Articular chondrocyte of knee joint (primary cell): ENCODE results near the gene TMEM196. TPM values are rescaled to one million over a fixed set of nuclear protein-coding genes. Genes with fewer than 3 reads are reported as not detected.

Experiments
- small RNA-seq: library from RNA; depleted of rRNA; stranded (forward); fragments of <200 nt; gene quantifications from one replicate; pipeline ENCODE3, GENCODE V24; 2012
- total RNA-seq: library from RNA; depleted of rRNA; stranded (reverse); fragments of >200 nt; gene quantifications from 2 replicates; pipeline ENCODE4 v1.2.3, GENCODE V29; 2012

The TMEM196 gene
- 0.11 and 0.13 TPM in 2 replicates for total RNA-seq

GRCh38 chr7:19772841-19773760 is at the start of gene TMEM196:
Gene TMEM196 (minus strand): TSS chr7:19773617. CDS start chr7:19772696, 921 bp downstream.

GRCh38 chr7:19708397-19709248 is 64.8 kb downstream of the TMEM196 start, which contains the start of gene POLR1F:
Gene POLR1F (minus strand): TSS chr7:19709037. CDS start chr7:19709016, 21 bp downstream.

Small RNA genes lying within 50 kb of the gene (small RNA-seq; reads per million reads assigned to genes)
- not detected for gene MIR3146

Other genes starting within 250 kb of the TMEM196 start
- 25.5 and 31.0 TPM in 2 replicates for gene POLR1F, start 64.6 kb downstream of the TMEM196 start, total RNA-seq